Hindlimb muscle (tissue), 1 donor: ENCODE data around the gene PTPRN2. TPM values are rescaled to one million over a fixed set of nuclear protein-coding genes. Genes with fewer than 3 reads are reported as not detected.

Experiments used
- DNase-seq: peaks from one replicate; pipeline ENCODE4 v3.0.0-alpha.2; 2013
- polyA plus RNA-seq: library from polyadenylated mRNA; unstranded; fragments of 120-200 nt; gene quantifications from one replicate; pipeline ENCODE4 v1.2.1, GENCODE V29; 2013; ENCODE audit not compliant: insufficient read length

The PTPRN2 gene
- polyA plus RNA-seq, 1 donor, result 2.0 TPM

- no peak for DNase-seq
Measured at GRCh38 chr7:157551325-157552070, 1036.1 kb downstream of the PTPRN2 start.

DNA sequence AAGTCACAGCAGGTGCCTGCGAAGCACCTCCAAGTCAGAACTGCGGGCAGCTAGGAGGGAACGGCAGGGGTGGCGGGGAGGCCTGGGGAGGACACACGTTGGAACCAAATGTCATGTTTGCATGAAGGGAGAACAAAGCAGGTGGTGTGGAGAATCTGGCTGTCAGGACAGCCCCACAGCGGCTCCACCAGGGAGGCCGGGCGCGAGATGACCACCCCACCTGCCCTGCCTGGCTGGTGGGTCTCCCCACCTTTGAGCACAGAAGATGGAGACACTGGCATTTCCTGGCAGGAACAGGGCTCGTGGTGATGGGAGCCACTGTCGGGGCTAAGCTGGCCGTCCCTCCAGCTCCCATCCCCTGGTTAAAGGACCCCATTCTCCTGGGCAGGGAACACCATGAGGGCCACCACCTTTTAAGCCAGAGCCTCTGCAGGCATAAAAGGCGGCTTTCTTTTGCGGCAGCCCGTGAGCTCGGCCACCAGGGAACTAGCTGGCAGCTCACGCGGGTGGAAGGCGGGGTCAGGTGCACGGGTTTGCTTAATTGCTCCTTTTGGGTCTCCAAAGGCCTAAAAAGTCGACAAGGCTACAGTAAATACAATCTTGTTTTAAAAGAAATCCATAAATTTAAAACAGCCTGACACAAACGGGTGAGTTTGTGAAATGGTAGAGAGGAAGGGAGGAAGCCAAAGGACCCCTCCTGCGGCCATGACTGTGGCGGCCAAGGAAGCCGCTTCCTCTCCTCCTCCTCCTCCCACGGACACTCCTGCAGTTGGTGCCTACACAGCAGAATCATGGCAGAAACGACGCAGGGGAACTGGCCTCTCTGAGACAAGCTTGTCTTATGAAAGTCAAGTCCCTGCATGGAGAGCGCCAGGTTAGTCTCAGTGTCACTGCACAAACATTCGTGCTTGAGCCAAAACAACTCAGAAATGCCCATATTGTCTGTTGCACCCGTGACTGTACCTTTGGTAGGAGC lies 1037.0 kb downstream of the PTPRN2 start:
- DNase-seq, result no peak

GRCh38 chr7:157549612-157550299 lies 1037.9 kb downstream of the PTPRN2 start:
- no peak for DNase-seq

DNA sequence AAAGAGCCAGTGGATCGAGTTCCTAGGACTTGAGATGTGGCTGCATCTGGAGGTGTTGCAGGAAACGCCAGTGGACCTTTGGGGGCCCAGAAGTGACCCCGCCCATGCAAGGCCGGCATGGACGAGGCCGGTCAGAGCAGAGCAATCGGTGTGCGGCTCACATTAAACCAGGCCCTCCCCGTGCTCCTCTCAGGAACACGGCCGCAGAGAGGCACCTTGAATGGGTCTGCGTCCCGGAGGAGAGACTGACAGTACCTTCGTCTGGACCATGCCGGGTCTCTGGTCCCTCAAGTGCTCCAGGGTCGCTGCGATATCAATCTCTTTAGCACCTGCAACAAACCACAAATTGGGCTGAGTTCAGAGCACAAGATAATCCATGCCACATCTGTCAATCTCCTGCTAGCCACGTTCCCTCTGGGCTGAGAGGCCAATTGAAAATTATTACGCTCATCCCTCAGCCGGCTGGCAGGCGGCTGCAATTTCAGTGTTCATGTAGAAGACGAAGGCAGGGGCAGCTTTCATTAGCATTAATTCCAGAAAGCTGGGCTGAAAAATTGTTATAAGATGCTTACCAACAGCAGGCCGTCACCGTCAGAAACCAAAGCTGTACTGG lies 1038.8 kb downstream of the PTPRN2 start:
- DNase-seq, result no peak

- DNase-seq, result no peak
Measured at GRCh38 chr7:157547611-157548010, 1040.0 kb downstream of the PTPRN2 start.

DNA sequence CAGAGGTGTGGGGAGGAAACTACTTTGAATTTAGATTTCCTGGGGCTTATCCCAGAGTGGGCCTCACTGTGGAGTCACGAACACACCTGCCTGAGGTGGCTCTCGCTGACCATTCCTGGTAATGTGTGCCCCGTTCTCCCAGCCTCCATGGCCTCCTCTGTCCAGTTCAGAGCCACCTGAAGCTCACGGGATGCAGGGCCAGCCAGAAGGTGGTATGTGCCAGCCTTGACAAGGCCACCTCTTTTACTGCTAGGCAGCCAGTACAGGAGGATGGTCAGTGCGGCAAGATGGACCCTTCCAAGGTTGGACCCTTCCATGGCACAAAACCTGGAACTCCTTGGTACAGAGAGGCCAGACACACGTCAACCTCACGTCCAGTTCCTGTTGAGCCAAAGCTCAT lies 1040.5 kb downstream of the PTPRN2 start:
- no peak for DNase-seq

GRCh38 chr7:157545681-157546060 lies 1042.0 kb downstream of the PTPRN2 start:
- DNase-seq, result no peak

- no peak for DNase-seq
Measured at GRCh38 chr7:157544980-157545680, 1042.5 kb downstream of the PTPRN2 start.

DNA sequence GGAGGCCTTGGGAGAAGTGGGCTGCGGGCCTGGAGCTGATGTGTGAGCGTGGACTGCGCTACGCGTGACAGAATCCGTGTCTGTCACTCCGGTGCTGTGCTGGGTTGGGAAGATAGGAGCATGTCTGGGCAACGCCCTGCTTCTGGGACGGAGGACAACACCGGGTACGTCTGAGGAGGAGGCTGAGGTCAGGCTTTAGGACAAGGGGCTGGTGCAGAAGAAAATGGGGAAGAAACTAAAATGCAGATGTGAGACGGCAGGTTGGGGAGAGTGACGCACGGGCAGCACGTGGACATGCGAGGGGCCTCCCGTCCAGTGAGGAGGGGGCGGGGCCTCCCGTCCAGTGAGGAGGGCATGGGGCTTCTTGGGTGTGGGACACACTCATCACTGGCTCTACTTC lies 1043.4 kb downstream of the PTPRN2 start:
- DNase-seq, result no peak

DNA sequence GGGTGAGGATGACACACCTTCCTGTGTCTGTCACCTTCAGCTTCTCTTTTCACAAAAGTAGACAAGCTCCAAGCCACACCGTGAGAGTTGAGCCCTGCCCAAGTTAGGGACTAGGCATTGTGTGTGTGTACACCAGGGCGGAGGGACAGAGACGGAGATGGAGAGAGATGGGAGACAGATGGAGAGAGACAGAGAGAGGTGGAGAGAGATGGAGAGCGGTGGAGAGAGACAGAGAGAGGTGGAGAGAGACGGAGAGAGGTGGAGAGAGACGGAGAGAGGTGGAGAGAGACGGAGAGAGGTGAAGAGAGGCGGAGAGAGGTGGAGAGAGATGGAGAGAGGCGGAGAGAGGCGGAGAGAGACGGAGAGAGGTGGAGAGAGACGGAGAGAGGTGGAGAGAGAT lies 1043.8 kb downstream of the PTPRN2 start:
- no peak for DNase-seq

- DNase-seq, result no peak
Measured at GRCh38 chr7:157543276-157543675, 1044.3 kb downstream of the PTPRN2 start.

DNA sequence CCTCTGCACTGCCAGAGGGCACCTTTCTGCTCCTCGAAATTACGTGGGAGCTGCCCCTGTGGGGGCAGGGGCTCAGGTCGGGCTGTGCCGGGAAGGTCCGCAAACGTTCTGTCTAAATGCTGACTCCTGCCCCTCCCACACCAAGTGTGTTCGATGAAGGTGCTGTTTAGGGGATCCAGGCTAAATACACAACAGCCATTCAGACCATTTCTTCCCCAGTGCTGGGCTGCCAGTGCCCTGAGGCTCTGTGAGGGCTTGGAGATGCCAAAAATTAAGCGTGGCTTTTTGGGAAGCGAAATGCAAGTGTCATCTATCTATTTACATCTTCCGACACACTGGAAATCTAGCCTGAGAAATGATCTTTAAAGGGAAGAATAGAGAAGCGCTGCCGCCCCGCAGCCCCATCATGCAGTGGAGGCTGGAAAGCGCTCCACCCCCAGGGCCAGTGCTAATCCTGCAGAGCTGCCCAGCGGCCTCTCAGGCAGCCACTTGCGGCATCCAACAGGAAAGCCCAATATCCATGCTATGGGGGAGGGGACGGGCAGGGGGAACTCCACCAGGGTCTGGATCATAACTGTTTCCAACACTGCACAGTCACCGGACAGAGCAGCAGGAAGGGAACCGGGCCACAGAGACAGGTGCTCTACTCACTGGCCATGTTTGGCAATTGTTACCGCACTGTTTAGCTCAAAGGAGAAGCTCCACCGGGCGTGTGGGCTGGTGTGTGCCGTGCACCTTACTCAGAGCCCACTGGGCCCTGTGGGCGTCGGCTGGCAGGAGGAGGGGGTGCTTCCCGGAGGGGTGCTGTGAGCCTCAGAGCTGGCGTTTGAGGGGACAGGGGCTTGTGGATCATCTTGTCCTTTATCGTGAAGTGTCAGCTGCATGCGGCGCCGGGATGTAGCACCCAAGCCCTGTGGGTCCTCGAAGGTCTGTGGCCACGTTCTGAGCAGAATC lies 1045.3 kb downstream of the PTPRN2 start:
- no peak for DNase-seq

DNA sequence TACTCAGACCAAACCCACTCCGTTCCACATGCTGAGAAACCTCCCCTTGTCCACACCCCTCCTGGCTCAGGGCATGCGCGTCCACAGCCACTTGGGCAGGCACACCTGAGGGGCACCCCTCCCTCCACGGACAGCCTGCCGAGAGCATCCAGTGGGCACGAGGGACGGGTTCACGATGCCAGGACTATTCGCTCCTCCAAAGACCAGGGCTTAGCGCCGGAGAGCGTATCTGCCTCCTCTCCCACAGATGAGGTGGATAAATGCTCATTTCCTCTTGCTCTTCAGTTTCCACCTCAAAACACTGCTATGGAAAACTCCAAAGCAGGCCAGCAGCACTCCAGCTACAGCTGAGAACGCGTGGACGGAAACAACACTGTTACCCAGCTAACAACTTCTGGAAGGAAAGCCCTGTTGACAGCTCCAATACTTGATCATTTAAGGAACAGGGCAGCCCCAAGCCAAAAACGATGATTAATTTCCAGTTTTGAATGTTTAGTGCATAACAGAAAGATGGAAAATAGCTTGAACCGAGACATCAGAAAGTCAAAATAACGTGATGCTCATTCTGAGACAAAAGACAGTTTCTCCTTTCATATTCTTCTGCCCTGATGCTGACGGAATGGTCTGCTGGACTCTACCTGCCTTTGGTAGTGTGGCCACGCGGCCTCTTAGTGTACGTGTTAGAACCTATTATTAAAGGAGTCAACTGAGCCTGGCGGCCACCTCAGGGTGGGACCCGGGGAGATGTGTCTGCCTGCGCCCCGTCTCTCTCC lies 1046.1 kb downstream of the PTPRN2 start:
- peak; percentile 41 for DNase-seq

- no peak for DNase-seq
Measured at GRCh38 chr7:157540606-157541294, 1046.9 kb downstream of the PTPRN2 start.

GRCh38 chr7:157540020-157540419 lies 1047.6 kb downstream of the PTPRN2 start:
- no peak for DNase-seq

GRCh38 chr7:157539521-157539920 lies 1048.1 kb downstream of the PTPRN2 start:
- no peak for DNase-seq

DNA sequence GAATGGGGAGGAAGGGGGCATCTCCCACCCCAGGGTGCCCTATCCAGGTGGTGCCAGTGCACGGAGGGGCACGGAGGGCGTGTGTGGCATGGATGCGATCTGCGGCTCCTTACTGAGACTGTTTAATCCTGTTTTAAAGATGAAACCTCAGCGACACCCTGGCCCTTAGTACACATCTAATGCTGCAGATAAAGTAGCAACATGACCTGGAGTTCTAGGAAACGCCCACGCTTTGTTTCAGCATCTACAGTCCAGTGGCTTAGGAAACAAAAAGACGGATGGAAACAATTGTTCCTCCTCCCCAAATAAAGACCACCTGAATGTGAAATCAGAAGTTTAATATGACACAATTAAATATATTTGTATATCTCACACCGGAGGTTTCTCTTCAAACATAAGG lies 1048.9 kb downstream of the PTPRN2 start:
- DNase-seq, result no peak

DNA sequence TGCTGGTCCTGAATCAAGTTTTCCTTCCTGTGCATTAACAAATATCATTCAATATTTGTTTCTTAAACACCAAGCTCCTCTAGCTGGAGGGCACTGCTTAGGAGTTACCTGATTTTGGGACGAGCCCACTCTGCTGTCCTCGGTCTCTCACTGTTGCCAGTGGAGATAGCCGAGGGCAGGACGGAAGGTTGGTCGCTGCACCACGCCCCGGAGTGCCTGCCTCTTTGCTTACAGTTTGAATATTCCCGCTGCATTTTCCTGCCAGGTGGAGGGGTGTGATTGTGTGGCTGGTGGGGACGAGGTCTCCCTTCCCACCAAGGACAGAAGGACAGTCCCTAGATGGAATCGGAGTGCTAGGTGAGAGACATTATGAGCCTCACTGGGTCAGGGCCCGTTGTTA lies 1049.3 kb downstream of the PTPRN2 start:
- DNase-seq, result no peak

DNA sequence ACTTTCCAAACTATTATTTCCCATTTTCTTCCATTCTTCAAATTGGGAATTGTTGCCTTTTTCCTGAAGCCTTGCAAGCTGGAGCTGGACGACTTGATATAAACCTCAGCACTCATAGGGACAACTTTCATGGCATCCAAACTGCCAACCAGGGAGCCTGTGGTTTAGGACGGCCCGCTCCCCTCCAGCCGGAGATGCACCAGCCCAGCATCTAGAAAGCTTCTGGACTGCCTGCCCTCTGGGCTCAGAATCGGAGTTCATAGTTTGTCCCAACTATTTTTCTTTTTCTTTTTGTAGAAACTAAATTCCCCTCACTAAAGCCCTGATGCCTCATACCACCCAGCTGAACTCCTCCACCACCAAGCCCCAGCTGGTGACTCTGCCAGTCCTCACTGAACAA lies 1050.6 kb downstream of the PTPRN2 start:
- no peak for DNase-seq
